OCI-LY7 (cell line): Measurements from ENCODE around the gene HNRNPU.

Experiments
- CTCF ChIP-seq: fragments of 200-600 bp; sonication (generic); conservative IDR thresholded peaks from 2 replicates; pipeline ENCODE4 v1.5.1; 2014; ENCODE audit warnings: mild to moderate bottlenecking, antibody characterized with exemption, low read length, moderate library complexity, mixed read lengths
- EZH2phosphoT487 ChIP-seq: fragments of 200-600 bp; sonication (generic); IDR thresholded peaks from 2 replicates; pipeline ENCODE4 v1.6.1; 2018; ENCODE audit warnings: low read depth, borderline replicate concordance, mild to moderate bottlenecking, mixed run types, antibody characterized with exemption, low read length, moderate library complexity, mixed read lengths

GRCh38 chr1:244865028-244865371, 657 bp upstream of the HNRNPU start:
- TF ChIP-seq EZH2phosphoT487: no peak
- TF ChIP-seq CTCF: no peak
